ENCODE measurements around the gene STEAP4. TPM values are rescaled to one million over a fixed set of nuclear protein-coding genes. Genes with fewer than 3 reads are reported as not detected.
A peak's percentile ranks its signal among the peaks of the same experiment; 100 is the strongest.

The STEAP4 gene
- total RNA-seq, 1 donor, result 5.4 TPM

- Histone ChIP-seq H3K36me3 (ENCODE audit: insufficient read depth, low read length) (no peaks in the 10 kb centered on the region), H3K27me3 (ENCODE audit: insufficient read depth, low read length) (no peaks in the 10 kb centered on the region), H3K4me3 (ENCODE audit: insufficient read depth, low read length) (no peak overlapping the region), H3K27ac (ENCODE audit: low read depth, low read length) (no peak overlapping the region), H2AFZ (ENCODE audit: low read length) (no peak overlapping the region), H3K9me3 (ENCODE audit: low read depth, low read length) (no peaks in the 10 kb centered on the region), H4K20me1 (ENCODE audit: insufficient read depth, low read length) (no peaks in the 10 kb centered on the region), H3K4me2 (ENCODE audit: insufficient read depth, low read length) (no peak overlapping the region), H3K79me2 (ENCODE audit: insufficient read depth, low read length) (no peaks in the 10 kb centered on the region), H3K4me1 (ENCODE audit: insufficient read depth, low read length) (no peaks in the 10 kb centered on the region)
- DNase-seq (ENCODE audit: insufficient read length, low spot score, missing footprints), result no peak
- no peak for TF ChIP-seq CTCF (IDR thresholded peaks at IDR 0.05; ENCODE audit: extremely low read depth, low read depth, low read length)
Observed at GRCh38 chr7:88256906-88257305, 49.8 kb downstream of the STEAP4 start.

GRCh38 chr7:88254721-88255424, 51.8 kb downstream of the STEAP4 start:
- TF ChIP-seq CTCF (IDR thresholded peaks at IDR 0.05; ENCODE audit: extremely low read depth, low read depth, low read length), result no peak
- Histone ChIP-seq H3K9me3 (ENCODE audit: low read depth, low read length) (no peaks in the 10 kb centered on the region), H4K20me1 (ENCODE audit: insufficient read depth, low read length) (no peaks in the 10 kb centered on the region), H3K36me3 (ENCODE audit: insufficient read depth, low read length) (no peaks in the 10 kb centered on the region), H2AFZ (ENCODE audit: low read length) (no peak overlapping the region), H3K79me2 (ENCODE audit: insufficient read depth, low read length) (no peaks in the 10 kb centered on the region), H3K27me3 (ENCODE audit: insufficient read depth, low read length) (no peaks in the 10 kb centered on the region), H3K4me1 (ENCODE audit: insufficient read depth, low read length) (no peaks in the 10 kb centered on the region), H3K4me3 (ENCODE audit: insufficient read depth, low read length) (no peak overlapping the region), H3K27ac (ENCODE audit: low read depth, low read length) (no peak overlapping the region), H3K4me2 (ENCODE audit: insufficient read depth, low read length) (no peak overlapping the region)
- DNase-seq (ENCODE audit: insufficient read length, low spot score, missing footprints), result peak; percentile 46

- H3K4me2 ChIP-seq (ENCODE audit: insufficient read depth, low read length), result no peak overlapping the region
- DNase-seq (ENCODE audit: insufficient read length, low spot score, missing footprints), result no peak
- no peaks in the 10 kb centered on the region for H3K36me3 ChIP-seq (ENCODE audit: insufficient read depth, low read length)
- no peak overlapping the region for H3K4me3 ChIP-seq (ENCODE audit: insufficient read depth, low read length)
- no peak overlapping the region for H3K27ac ChIP-seq (ENCODE audit: low read depth, low read length)
- no peaks in the 10 kb centered on the region for H3K4me1 ChIP-seq (ENCODE audit: insufficient read depth, low read length)
- H3K79me2 ChIP-seq (ENCODE audit: insufficient read depth, low read length), result no peaks in the 10 kb centered on the region
- H3K9me3 ChIP-seq (ENCODE audit: low read depth, low read length), result no peaks in the 10 kb centered on the region
- H4K20me1 ChIP-seq (ENCODE audit: insufficient read depth, low read length), result no peaks in the 10 kb centered on the region
- H3K27me3 ChIP-seq (ENCODE audit: insufficient read depth, low read length), result no peaks in the 10 kb centered on the region
- no peak overlapping the region for H2AFZ ChIP-seq (ENCODE audit: low read length)
- no peak for TF ChIP-seq CTCF (IDR thresholded peaks at IDR 0.05; ENCODE audit: extremely low read depth, low read depth, low read length)
Observed at GRCh38 chr7:88253640-88254039, 53.1 kb downstream of the STEAP4 start.

GRCh38 chr7:88244258-88244657, 62.4 kb downstream of the STEAP4 start:
- Histone ChIP-seq H3K4me3 (ENCODE audit: insufficient read depth, low read length) (no peak overlapping the region), H2AFZ (ENCODE audit: low read length) (no peak overlapping the region), H3K4me2 (ENCODE audit: insufficient read depth, low read length) (no peak overlapping the region), H3K79me2 (ENCODE audit: insufficient read depth, low read length) (no peaks in the 10 kb centered on the region), H4K20me1 (ENCODE audit: insufficient read depth, low read length) (no peaks in the 10 kb centered on the region), H3K36me3 (ENCODE audit: insufficient read depth, low read length) (no peaks in the 10 kb centered on the region), H3K4me1 (ENCODE audit: insufficient read depth, low read length) (no peaks in the 10 kb centered on the region), H3K27me3 (ENCODE audit: insufficient read depth, low read length) (no peaks in the 10 kb centered on the region), H3K9me3 (ENCODE audit: low read depth, low read length) (no peaks in the 10 kb centered on the region), H3K27ac (ENCODE audit: low read depth, low read length) (no peak overlapping the region)
- DNase-seq (ENCODE audit: insufficient read length, low spot score, missing footprints), result no peak
- no peak for TF ChIP-seq CTCF (IDR thresholded peaks at IDR 0.05; ENCODE audit: extremely low read depth, low read depth, low read length)
